NCI-H446 (cell line): Measurements from ENCODE around the gene ACTR3C.
"Not testable (repeated sequence)": the region's sequence is repeated elsewhere in the genome, so short reads cannot be mapped to it uniquely, and the experiment has no call there.

Experiments
- DNase-seq, 2 experiments: peaks; one replicate each; lab custom pipeline; 2025; lab: John Stamatoyannopoulos, UW

The ACTR3C gene

GRCh38 chr7:150336746-150337145 lies 13.4 kb upstream of the ACTR3C start:
- DNase-seq: no peak

GRCh38 chr7:150335774-150336112 lies 12.4 kb upstream of the ACTR3C start:
- no peak for DNase-seq

- no peak for DNase-seq
Measured at GRCh38 chr7:150335108-150335773, 11.9 kb upstream of the ACTR3C start.

GRCh38 chr7:150334108-150334507 lies 10.8 kb upstream of the ACTR3C start:
- DNase-seq: no peak

GRCh38 chr7:150333659-150334058 lies 10.3 kb upstream of the ACTR3C start:
- no peak for DNase-seq

GRCh38 chr7:150332852-150333635 lies 9.7 kb upstream of the ACTR3C start:
- no peak for DNase-seq

- no peak for DNase-seq
Measured at GRCh38 chr7:150330211-150330885, 7.0 kb upstream of the ACTR3C start.

GRCh38 chr7:150329331-150330120 lies 6.2 kb upstream of the ACTR3C start:
- DNase-seq: peak in 1 of 2 experiments; percentile 24

- DNase-seq: no peak
Measured at GRCh38 chr7:150327308-150327707, 4.0 kb upstream of the ACTR3C start.

GRCh38 chr7:150326657-150327268 lies 3.4 kb upstream of the ACTR3C start:
- DNase-seq: no peak

GRCh38 chr7:150325901-150326300 lies 2.6 kb upstream of the ACTR3C start:
- no peak for DNase-seq

- no peak for DNase-seq
Measured at GRCh38 chr7:150325110-150325611, 1.8 kb upstream of the ACTR3C start.

- DNase-seq: peak in 1 of 2 experiments; percentile 15
Measured at GRCh38 chr7:150324373-150324961, 1.1 kb upstream of the ACTR3C start.

- DNase-seq: no peak
Measured at GRCh38 chr7:150323682-150324372, 482 bp upstream of the ACTR3C start.

- peak in 1 of 2 experiments; percentile 9 for DNase-seq
Measured at GRCh38 chr7:150322114-150322832, 1.1 kb downstream of the ACTR3C start.

GRCh38 chr7:150321788-150322113 lies 1.6 kb downstream of the ACTR3C start:
- DNase-seq: no peak

- peak in 1 of 2 experiments; percentile 19 for DNase-seq
Measured at GRCh38 chr7:150317748-150318444, 5.4 kb downstream of the ACTR3C start.

GRCh38 chr7:150316987-150317386 lies 6.4 kb downstream of the ACTR3C start:
- not testable (repeated sequence) for DNase-seq

- DNase-seq: no peak
Measured at GRCh38 chr7:150314639-150315239, 8.6 kb downstream of the ACTR3C start.
